Epidermal melanocyte (primary cell): Measurements from ENCODE around the gene RBM6.
"Not testable (repeated sequence)": the region's sequence is repeated elsewhere in the genome, so short reads cannot be mapped to it uniquely, and the experiment has no call there.

Experiments used
- DNase-seq: peaks from one replicate; pipeline ENCODE4 v3.0.0; 2011; ENCODE audit warnings: low spot score; ENCODE audit not compliant: insufficient read length

Gene RBM6

GRCh38 chr3:49939858-49940666 lies at the start of gene RBM6:
Gene RBM6 (plus strand): TSS chr3:49940150. CDS start chr3:49962642, 22,492 bp downstream.
- DNase-seq: peak; percentile 89

GRCh38 chr3:49895791-49896190 lies 44.2 kb upstream of the RBM6 start:
- DNase-seq: no peak

- DNase-seq: no peak
Observed at GRCh38 chr3:49896345-49896744, 43.6 kb upstream of the RBM6 start.

GRCh38 chr3:49898991-49899390 lies 41.0 kb upstream of the RBM6 start:
- DNase-seq: no peak

GRCh38 chr3:49899815-49900214 lies 40.1 kb upstream of the RBM6 start:
- no peak for DNase-seq

GRCh38 chr3:49900491-49901153 lies 39.3 kb upstream of the RBM6 start:
- peak; percentile 55 for DNase-seq

- DNase-seq: peak; percentile 12
Observed at GRCh38 chr3:49901366-49902339, 38.3 kb upstream of the RBM6 start.

GRCh38 chr3:49902511-49903345 lies 37.2 kb upstream of the RBM6 start:
- peak; percentile 10 for DNase-seq

- peak; percentile 63 for DNase-seq
Observed at GRCh38 chr3:49903451-49904424, 36.2 kb upstream of the RBM6 start, which contains the start of gene MST1R. Gene MST1R (minus strand): TSS chr3:49903873. CDS start chr3:49903609, 264 bp downstream.

GRCh38 chr3:49904448-49904847 lies 35.5 kb upstream of the RBM6 start:
- not testable (repeated sequence) for DNase-seq

GRCh38 chr3:49906073-49906743 lies 33.7 kb upstream of the RBM6 start:
- DNase-seq: peak; percentile 84

GRCh38 chr3:49908373-49909199 lies 31.4 kb upstream of the RBM6 start:
- no peak for DNase-seq

- no peak for DNase-seq
Observed at GRCh38 chr3:49910409-49911123, 29.4 kb upstream of the RBM6 start.

- no peak for DNase-seq
Observed at GRCh38 chr3:49911124-49911420, 28.9 kb upstream of the RBM6 start.

GRCh38 chr3:49911611-49912010 lies 28.3 kb upstream of the RBM6 start:
- no peak for DNase-seq

- DNase-seq: no peak
Observed at GRCh38 chr3:49912881-49913281, 27.1 kb upstream of the RBM6 start.

GRCh38 chr3:49914906-49915305 lies 25.0 kb upstream of the RBM6 start:
- DNase-seq: no peak
